K562 (cell line): ENCODE results near the gene SCYL1. TPM values are rescaled to one million over a fixed set of nuclear protein-coding genes. Genes with fewer than 3 reads are reported as not detected.

ENCODE experiments used
- ARID2 ChIP-seq: fragments of 450-650 bp; IDR thresholded peaks from 2 replicates; pipeline ENCODE4 v1.6.1; 2017; ENCODE audit warnings: antibody characterized with exemption, mild to moderate bottlenecking
- DNMT1 ChIP-seq: fragments of 450-650 bp; IDR thresholded peaks from 2 replicates; pipeline ENCODE4 v1.6.1; 2016; ENCODE audit warnings: antibody characterized with exemption, mild to moderate bottlenecking
- ELK3 ChIP-seq: fragments of 450-650 bp; formaldehyde crosslinking; IDR thresholded peaks from 2 replicates; pipeline ENCODE4 v1.4.0; 2020; ENCODE audit warnings: mild to moderate bottlenecking
- FOS ChIP-seq: IDR thresholded peaks from 3 replicates; pipeline ENCODE4 v1.6.1; 2011; ENCODE audit not compliant: insufficient read length; ENCODE audit errors: extremely low read depth
- FOXJ3 ChIP-seq: sonication (generic); formaldehyde crosslinking; IDR thresholded peaks from 2 replicates; pipeline ENCODE4 v1.4.0; 2020; ENCODE audit warnings: mild to moderate bottlenecking, missing genetic modification reagents
- HNRNPL ChIP-seq: fragments of 200-400 bp; formaldehyde crosslinking; IDR thresholded peaks from 2 replicates; pipeline ENCODE4 v1.6.1; 2017; ENCODE audit warnings: low read depth, mild to moderate bottlenecking, low read length
- ILF3 ChIP-seq: fragments of 450-650 bp; IDR thresholded peaks from 2 replicates; pipeline ENCODE4 v1.6.1; 2018; ENCODE audit warnings: antibody characterized with exemption, mild to moderate bottlenecking, moderate library complexity, borderline replicate concordance
- KHSRP ChIP-seq: fragments of 450-650 bp; IDR thresholded peaks from 2 replicates; pipeline ENCODE4 v1.6.1; 2017
- MAFG ChIP-seq: fragments of 450-650 bp; conservative IDR thresholded peaks from 2 replicates; pipeline ENCODE4 v1.6.1; 2016; ENCODE audit warnings: missing genetic modification characterization, missing compliant biosample characterization
- MTA1 ChIP-seq: fragments of 450-650 bp; IDR thresholded peaks from 2 replicates; pipeline ENCODE4 v1.6.1; 2017; ENCODE audit warnings: borderline replicate concordance
- PKNOX1 ChIP-seq: fragments of 450-650 bp; IDR thresholded peaks from 2 replicates; pipeline ENCODE4 v1.6.1; 2016
- POLR2A ChIP-seq: fragments of 450-650 bp; conservative IDR thresholded peaks from 2 replicates; pipeline ENCODE4 v1.6.1; 2016
- PTTG1 ChIP-seq: fragments of 450-650 bp; IDR thresholded peaks from 2 replicates; pipeline ENCODE4 v1.6.1; 2016; ENCODE audit warnings: low read depth, mild to moderate bottlenecking, missing genetic modification characterization, missing compliant biosample characterization
- RBM14 ChIP-seq: fragments of 200-400 bp; formaldehyde crosslinking; IDR thresholded peaks from 2 replicates; pipeline ENCODE4 v1.6.1; 2018; ENCODE audit warnings: low read depth, mild to moderate bottlenecking, low read length, moderate library complexity, borderline replicate concordance; ENCODE audit not compliant: insufficient read depth
- RBM15 ChIP-seq: fragments of 200-400 bp; formaldehyde crosslinking; IDR thresholded peaks from 2 replicates; pipeline ENCODE4 v1.6.1; 2018; ENCODE audit warnings: mild to moderate bottlenecking, low read length, moderate library complexity; ENCODE audit not compliant: insufficient read depth
- SMAD1 ChIP-seq: fragments of 150-350 bp; IDR thresholded peaks from 2 replicates; pipeline ENCODE4 v1.6.1; 2014; ENCODE audit warnings: low read length, low read depth; ENCODE audit not compliant: partially characterized antibody
- SNIP1 ChIP-seq: fragments of 450-650 bp; IDR thresholded peaks from 2 replicates; pipeline ENCODE4 v1.7.1; 2017; ENCODE audit warnings: low read depth, mild to moderate bottlenecking
- ZHX1 ChIP-seq: fragments of 150-350 bp; conservative IDR thresholded peaks from 2 replicates; pipeline ENCODE4 v1.6.1; 2014; ENCODE audit warnings: low read length
- ZNF239 ChIP-seq: fragments of 250-450 bp; sonication (Bioruptor Pico); IDR thresholded peaks from 2 replicates; pipeline ENCODE4 v1.4.0; 2020; ENCODE audit warnings: mild to moderate bottlenecking
- ZNF316 ChIP-seq: fragments of 450-650 bp; IDR thresholded peaks from 2 replicates; pipeline ENCODE4 v1.6.1; 2016
- ZNF354B ChIP-seq: fragments of 250-450 bp; sonication (Bioruptor Pico); IDR thresholded peaks from 2 replicates; pipeline ENCODE4 v1.4.0; 2020
- ZZZ3 ChIP-seq: fragments of 450-650 bp; IDR thresholded peaks from 2 replicates; pipeline ENCODE4 v1.6.1; 2016; ENCODE audit warnings: antibody characterized with exemption, mild to moderate bottlenecking, moderate library complexity
- polyA plus RNA-seq, 8 experiments: library from polyadenylated mRNA; depleted of rRNA in 4 of 8; stranded (reverse) in 5 of 8; unstranded in 3 of 8; fragments of >200 nt; fragmentation: Nextera tagmentation in 2 of 8; fragmentation: Illumina TruSeq in 1 of 8; extraction: Ambion mirVana in 2 of 8; extraction: Trizol in 1 of 8; gene quantifications; 2 replicates each; pipeline versions ENCODE4 v1.2.1 to v1.2.3, GENCODE V29; 2011 to 2014; ENCODE audit warnings: inconsistent platforms in 1 of 8, missing spikeins in 1 of 8
- total RNA-seq, 7 experiments: library from RNA; depleted of rRNA in 6 of 7; stranded (reverse); fragments of >200 nt in 6 of 7; fragmentation: Illumina TruSeq in 2 of 7; extraction: Trizol in 2 of 7; gene quantifications; 2 replicates each; pipeline versions ENCODE4 v1.2.1 to v1.2.3, GENCODE V29; 2011 to 2021; ENCODE audit warnings: low replicate concordance in 1 of 7
- TF ChIP-seq, protein P1 (sequence below): fragments of 450-650 bp; IDR thresholded peaks from 2 replicates; pipeline ENCODE4 v1.6.1; 2016; ENCODE audit warnings: borderline replicate concordance

Gene SCYL1
- total and polyA plus RNA-seq, 9 of the 15 experiments (the other 6 are each of a cell fraction or from before 2014, with no cell fraction given): 1.9 to 145 (median 57.6) TPM

- TF ChIP-seq ZNF239 (CRISPR knock-in tag) (no peak), ELK3 (no peak), ZNF316 (no peak), POLR2A (peak; percentile 67), SNIP1 (no peak), ZHX1 (no peak), DNMT1 (no peak), MAFG (tag) (no peak), RBM15 (no peak), RBM14 (no peak), HNRNPL (no peak), SMAD1 (no peak), ZNF354B (CRISPR knock-in tag) (no peak), PTTG1 (tag) (no peak), PKNOX1 (peak; percentile 12; the same call in 1 of the 2 replicates), MTA1 (no peak), FOS (no peak), KHSRP (no peak), ZZZ3 (no peak), ILF3 (no peak), ARID2 (no peak), FOXJ3 (CRISPR knock-in tag) (no peak)
- TF ChIP-seq, protein P1, sequence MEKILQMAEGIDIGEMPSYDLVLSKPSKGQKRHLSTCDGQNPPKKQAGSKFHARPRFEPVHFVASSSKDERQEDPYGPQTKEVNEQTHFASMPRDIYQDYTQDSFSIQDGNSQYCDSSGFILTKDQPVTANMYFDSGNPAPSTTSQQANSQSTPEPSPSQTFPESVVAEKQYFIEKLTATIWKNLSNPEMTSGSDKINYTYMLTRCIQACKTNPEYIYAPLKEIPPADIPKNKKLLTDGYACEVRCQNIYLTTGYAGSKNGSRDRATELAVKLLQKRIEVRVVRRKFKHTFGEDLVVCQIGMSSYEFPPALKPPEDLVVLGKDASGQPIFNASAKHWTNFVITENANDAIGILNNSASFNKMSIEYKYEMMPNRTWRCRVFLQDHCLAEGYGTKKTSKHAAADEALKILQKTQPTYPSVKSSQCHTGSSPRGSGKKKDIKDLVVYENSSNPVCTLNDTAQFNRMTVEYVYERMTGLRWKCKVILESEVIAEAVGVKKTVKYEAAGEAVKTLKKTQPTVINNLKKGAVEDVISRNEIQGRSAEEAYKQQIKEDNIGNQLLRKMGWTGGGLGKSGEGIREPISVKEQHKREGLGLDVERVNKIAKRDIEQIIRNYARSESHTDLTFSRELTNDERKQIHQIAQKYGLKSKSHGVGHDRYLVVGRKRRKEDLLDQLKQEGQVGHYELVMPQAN: peak; percentile 19; the same call in 1 of the 2 replicates
Observed at GRCh38 chr11:65524741-65525545, at the start of gene SCYL1 (continued).
